Stimulated activated naive CD4-positive, alpha-beta T cell treated with Interleukin-2 at 50 U/mL for 16 hours (primary cell): Measurements from ENCODE around the gene CST7.

Source experiments
- DNase-seq: peaks from one replicate; lab custom pipeline; 2025; lab: John Stamatoyannopoulos, UW

CST7 gene

DNA sequence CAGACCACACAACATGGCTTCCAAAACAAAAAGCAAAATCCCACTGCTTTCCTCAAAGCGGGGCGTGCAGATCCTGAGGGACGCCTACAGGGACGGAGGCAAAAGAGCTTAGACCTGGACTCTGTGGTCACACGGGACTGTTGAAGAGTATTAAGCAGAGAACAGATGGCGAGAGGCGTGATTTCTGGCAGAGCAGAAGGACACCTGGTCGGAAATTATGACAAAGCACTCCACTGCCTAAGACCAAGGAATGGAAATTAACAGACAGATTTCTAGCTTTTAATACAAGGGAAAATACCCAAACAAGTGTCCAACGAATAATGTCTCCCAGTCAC lies 15.4 kb downstream of the CST7 start:
- no peak for DNase-seq

DNA sequence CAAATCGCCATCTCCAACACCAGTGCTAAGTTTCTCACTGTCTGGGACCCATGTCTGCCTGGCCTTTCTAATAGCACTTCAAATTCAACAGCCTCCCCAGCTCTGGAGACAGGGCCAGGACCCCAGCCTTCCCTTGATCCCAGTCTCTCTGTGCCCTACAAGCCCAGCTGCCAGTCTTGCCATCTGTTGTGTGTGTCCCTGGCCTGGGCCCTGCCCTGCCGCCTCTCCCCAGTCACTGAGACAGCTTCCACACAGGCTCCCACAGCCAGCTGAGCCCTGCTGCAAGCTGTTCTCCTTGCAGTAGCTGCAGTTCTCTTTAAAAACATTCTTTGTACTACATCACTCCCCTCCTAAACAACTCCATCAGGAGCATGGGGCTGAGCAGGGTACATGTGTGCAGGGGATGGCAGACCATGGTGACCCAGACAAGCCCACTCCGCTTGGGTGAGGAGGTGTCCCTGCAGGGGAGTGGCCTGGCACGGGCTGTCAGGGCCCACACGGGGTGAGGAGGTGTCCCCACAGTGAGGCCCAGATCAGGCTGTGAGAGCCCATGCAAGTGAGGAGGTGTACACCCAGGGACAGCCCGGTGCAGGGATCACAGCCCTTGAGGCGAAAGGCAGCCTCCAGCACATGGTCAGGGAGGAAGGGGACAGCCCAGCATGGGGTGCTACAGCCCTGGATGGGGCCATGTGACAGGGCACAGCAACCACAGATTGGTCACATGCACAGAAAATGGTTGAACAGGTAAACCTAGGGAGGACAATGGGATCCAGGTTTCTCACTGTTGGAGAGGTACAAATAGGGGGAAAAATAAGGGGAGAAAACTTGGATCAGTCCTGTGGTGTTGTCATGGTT lies 16.2 kb downstream of the CST7 start:
- DNase-seq = no peak

DNA sequence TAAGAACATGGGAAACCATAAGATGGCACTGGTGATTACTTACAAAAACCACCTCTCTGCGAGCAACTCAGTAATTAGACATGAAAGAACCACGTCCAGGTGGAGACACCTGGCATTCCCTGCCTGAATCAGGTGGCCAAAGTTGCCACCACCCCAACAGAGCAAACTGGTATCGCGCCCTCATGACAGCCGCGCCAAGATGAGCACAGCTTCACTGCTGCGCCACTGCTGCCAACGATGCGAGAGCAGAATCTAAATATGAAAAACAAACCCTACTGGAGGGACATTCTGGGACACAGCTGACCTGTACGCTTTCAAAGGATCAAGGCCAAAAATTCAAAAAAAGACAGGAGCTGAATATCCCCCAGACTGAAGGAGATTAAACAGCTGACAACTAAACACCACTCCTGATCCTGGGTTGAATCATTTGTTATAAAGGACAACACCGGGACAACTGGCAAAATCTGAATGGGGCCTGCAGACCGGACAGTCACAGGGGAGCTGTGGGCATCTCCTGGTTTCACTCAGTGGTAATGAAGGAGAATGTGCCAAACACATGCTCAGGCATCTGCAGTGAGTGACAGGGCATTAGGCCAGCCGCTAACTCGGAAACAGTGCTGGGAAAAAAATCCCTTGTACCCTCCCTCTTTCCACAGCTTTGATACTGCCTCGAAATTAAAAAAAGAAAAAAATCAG lies 17.4 kb downstream of the CST7 start:
- no peak for DNase-seq

DNA sequence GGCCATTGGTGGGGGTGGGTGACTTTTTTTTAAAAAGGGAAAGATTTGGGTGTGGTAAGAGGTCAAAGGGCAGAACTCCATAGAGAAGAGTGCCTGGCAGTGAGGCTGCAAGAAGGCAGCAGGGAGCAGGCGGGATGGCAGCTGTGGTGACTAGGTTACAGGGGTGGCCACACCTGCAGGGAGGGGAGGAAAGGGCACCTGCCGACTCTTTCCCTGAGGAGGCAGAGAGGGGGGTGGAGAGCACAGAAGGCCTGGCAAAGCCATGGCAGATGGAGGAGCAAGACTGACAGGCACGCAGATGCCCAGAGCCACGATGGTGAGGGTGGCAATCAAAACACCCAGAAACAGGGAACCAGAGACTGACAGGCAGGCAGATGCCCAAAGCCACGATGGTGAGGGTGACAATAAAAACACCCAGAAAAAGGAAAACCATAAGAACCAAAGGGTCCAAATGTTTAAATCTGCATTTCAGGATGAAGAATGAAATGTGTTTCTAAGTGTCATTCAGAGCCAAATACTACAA lies 19.3 kb downstream of the CST7 start:
- no peak for DNase-seq

DNA sequence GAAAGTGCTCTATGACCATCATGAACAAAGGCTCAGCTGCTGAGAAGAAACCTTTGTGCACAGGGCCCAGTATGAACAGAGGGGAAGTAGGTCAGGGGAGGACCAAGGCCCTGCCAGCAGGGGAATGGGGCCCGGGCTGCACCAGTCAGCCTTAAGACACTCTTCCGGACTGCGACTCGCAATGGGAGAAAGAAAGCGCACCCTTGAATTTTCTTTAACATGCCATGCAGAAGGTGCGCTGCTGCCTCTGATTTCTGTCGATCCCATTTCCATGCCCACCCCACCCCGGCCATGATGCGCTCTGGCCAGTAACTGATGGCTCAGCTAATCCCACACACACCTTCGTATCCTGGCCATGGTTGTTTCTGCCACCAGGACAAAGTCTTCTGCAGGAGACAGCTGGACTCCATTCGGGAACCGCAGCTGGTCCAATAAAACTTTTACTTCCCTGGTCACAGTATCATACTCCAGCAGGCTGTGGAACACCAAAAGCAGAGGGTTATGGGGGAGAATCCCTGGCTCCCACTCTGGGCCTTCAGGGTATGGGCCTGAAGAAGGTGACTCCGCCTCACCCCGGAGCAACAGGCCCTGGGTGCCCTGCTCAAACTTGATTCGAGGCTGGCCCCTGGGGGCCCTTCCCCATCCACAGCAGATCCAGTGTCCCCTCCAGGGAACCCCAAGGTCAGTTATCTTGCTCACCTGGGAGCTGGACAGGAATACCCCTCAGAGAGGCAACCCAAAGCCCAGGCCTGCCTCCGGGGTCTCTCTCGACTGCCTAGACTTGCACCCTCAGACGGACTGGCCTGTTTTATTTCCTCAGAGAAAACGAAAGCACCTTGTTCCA lies 20.3 kb downstream of the CST7 start:
- DNase-seq = no peak

DNA sequence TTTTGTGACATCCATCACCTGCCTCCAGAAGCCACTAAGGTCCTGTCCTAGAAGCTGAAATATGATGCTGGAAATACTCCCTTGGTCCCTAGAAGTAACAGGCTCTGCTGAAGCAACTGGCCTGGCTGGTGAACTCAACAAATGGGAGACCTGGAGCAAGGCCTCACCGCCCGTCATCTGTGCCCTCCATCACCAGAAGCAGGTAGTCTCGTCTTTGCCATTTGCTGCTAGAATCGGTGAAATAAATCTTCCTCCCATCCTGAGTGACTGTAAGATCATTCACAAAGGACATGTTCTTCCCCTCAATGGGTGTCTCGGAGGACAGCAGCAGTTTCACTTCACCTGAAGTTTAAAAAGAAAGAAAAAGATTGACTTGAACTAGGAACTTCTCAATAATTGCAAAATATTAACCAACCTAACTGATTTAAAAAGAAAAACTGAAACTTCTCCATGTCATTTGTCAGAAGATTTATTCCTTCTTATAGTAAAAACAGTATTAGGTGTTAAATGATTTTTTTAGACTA lies 21.0 kb downstream of the CST7 start:
- DNase-seq = no peak

DNA sequence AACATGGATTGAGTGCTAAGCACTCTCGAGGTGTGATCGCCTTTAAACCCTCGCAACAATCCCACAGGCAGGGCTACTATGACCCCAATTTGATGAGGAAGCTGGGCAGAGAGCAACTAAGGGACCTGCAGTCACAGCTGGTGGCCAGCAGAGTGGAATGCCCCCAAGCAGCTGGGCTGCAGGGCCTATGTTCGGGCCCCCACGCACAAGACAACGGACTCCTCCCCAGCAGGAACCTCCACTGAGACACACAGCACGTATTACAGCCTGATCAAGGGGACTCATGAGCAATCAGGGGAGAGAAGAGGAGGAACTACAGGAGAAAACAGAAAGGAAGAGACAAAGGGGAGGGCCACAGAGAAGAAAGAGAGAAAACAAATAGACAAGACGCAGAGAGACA lies 21.7 kb downstream of the CST7 start:
- no peak for DNase-seq

DNA sequence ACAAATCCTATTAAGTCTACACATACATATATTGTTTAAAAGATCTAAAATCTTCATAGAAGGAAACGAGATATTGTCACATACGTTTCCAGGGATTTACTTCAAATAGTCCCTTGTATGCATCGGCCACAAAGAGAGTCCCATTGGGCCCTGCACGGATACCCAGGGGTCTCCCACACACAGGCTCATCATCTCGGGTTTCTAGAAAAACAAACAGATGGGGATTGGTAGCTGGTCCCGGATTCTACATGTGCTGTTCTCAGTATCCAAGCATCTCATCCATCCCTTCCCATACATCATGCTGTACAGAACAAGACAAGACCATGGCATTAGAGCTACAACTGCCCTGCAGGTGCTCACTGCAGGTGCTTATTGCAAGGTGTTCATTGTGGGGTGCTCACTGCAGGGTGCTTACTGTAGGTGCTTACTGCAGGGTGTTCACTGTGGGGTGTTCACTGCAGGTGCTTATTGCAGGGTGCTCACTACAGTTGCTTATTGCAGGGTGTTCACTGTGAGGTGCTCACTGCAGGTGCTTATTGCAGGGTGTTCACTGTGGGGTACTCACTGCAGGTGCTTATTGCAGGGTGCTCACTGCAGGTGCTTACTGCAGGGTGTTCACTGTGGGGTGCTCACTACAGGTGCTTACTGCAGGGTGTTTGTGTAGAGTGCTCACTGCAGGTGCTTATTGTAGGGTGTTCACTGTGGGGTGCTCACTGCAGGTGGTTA lies 22.5 kb downstream of the CST7 start:
- DNase-seq = no peak

DNA sequence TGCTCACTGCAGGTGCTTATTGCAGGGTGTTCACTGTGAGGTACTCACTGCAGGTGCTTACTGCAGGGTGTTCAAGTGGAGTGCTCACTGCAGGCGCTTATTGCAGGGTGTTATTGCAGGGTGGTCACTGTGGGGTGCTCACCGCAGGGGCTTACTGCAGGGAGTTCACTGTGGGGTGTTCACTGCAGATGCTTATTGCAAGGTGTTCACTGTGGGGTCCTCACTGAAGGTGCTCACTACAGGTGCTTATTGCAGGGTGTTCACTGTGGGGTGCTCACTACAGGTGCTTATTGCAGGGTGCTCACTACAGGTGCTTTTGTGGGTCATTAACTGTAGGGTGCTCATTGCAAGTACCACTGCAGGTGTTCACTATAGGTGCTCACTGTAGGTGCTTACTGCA lies 23.3 kb downstream of the CST7 start:
- DNase-seq = no peak

DNA sequence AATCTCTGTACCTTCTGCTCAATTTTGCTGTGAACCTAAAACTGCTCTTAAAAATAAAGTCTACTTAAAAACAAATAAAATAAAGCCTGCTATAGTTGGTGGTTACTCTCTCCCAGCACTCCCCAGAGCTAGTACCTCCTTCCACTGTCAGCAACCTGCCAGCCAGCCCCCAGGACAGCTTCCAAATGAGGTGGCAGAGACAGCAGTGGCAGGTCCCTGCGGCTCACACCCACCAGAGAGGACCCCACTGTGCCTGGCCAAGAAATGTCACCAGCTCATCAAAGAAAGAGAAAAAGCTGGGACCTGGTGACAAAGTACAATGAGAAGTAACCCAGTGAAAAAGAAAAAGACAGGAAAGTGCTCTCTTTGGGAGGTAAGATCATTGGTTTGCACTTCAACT lies 28.3 kb downstream of the CST7 start:
- no peak for DNase-seq

DNA sequence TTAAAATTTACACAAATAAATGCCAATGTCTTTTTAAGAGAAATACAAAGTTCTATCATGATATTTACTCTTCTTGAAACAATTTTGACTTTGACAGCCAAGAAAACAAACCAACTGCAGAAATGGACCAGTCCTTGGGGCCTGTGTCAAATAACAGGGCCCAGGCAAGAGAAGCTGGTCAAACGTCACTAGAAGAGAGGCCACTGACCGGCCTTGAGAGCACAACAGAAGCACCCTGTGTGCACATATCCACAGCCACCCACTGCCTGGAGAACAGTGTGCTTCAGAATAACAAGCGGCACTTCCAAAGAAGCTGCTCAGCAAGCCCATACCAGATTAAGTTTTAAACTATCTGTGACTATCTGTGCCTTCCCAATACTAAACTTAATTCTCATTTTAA lies 28.7 kb downstream of the CST7 start:
- DNase-seq = no peak

DNA sequence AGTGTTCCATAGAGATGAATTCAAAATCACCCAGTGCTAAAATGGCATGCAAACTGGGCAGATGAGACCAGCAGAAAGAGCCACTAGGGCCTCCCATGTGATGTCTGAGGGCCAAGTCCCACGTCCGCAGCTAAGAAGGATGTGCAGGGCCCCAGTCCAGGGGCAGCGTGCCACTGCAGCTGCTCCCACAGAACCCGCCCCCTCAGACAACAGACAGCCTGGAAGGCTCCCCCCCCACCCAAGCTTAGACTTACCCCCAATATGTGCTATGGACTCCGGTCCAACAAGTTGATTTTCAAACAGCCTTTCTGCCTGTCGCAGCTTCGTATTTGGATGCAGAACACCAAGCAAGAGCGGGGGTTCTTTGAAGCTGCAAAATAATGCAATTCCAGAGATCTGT lies 29.4 kb downstream of the CST7 start:
- no peak for DNase-seq

DNA sequence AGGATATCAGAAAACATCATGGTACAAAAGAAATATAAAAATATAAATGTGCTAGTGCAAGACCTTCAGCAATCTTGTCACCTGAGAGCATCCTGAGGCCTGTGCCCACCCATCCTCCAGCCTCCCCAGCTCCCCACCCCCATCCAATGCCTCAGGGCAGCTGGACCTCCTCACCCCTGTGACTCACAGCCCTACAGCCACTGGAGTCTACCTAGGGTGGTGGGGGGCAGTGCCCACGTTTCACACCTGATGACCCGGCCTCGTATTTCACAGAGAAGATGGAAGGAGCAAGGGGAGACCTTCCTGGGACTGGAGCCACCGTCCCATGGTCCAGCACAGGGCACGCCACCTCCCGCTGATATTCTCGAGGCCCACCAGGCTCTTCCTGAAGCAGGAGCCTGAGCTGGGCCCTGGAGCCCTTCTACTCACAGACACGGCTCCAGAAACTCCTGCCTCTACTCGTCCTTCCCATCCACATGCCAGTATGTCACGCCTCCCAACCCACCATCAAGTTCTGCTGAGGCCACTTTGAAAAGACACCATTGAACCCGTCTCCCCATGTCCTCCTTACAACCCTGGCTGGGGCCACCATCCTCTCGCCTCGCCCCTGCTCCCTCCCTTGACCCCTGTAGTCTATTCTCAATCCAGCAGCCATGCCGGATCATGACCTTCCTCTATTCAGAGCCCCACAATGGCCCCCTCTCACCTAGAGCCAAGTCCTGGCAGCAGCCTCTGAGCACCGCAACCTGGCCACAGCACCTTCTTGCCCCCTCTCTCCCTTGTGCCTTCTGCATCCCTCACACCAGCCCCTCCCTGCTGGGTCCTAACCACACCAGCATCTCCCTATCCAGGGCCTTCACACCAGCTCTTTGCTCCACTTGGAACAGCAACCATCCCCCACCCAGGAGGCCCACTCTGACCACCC lies 30.2 kb downstream of the CST7 start:
- no peak for DNase-seq

DNA sequence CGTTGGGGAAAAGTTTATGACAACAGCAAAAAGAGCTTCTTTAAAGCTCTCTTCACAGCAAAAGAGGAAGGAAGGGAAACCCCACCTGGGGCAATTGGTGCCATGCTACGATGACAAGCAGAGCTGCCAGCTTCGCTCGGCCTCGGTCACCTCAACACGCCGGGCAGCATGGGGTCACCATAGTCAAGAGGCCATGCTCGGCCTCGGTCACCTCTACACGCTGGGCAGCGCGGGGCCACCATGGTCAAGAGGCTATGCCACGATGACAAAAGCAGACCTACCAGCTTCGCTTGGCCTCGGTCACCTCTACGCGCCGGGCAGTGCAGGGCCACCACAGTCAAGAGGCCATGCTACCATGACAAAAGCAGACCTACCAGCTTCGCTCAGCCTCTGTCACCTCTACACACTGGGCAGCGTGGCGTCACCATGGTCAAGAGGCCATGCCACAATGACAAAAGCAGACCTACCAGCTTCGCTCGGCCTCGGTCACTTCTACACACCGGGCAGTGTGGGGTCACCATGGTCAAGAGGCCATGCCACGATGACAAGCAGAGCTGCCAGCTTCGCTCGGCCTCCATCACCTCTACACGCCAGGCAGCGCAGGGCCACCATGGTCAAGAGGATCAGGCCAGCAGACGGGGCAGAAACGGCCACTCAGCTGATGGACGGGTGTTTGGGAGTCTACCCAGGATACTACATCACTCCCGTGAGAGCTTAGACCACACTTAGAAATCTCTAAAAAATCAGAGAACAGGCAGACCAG lies 31.4 kb downstream of the CST7 start:
- DNase-seq = no peak

DNA sequence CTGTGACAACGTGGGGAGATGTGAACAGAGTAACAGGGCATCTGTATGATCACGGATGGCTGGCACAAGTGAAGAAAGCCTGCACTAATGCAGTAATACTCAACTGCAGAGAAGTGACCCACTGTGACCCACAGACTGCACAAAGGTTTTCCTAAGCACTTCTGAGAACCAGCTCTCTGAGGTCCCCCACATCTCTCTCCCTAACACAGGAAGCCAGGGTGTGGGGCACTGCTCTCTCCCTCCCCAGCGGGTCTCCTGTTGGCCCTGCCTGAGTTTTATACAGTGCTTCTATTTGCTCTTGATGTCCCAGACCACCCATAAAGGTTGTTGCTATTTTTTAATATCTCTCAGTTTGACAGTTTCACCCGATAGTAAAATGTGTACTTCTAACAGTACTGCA lies 32.2 kb downstream of the CST7 start:
- DNase-seq = no peak

DNA sequence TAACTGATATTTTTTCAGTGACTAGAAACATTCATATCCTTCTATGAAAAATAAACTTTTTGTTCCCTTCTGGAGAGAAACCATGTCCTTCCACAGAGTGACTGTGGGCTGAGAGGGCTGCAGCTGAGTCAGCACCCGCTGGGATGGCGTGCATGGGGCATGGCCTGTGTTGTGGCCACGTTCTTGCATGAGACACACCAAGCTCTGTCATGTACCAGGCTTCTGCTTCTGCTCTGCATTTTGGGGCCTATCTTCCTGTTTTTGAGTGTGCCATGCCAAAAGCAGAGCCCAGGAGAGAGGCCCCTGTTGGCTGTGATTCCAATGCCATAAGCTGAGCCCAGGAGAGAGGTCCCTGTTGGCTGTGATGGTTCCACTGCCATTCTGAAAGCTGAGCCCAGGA lies 32.7 kb downstream of the CST7 start:
- no peak for DNase-seq

DNA sequence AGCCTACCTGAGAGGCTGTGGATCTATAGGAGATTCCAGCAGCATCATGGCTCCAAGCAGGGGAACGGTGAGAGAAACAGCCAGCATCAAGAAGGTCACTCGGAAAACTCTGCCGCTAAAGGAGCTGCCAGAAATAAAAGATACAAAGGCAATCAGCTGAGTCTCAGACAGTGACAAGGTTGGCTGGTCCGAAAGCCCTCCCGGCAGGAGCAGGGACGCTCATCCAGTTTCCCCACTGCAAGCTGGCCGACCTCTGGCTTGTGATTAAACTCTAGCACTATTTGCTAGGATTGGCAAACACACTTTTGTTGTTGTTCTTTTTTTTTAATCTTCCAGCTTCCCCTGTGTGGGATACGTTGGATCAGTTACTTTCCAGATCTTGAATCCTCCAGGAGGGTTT lies 34.8 kb downstream of the CST7 start:
- DNase-seq = no peak

DNA sequence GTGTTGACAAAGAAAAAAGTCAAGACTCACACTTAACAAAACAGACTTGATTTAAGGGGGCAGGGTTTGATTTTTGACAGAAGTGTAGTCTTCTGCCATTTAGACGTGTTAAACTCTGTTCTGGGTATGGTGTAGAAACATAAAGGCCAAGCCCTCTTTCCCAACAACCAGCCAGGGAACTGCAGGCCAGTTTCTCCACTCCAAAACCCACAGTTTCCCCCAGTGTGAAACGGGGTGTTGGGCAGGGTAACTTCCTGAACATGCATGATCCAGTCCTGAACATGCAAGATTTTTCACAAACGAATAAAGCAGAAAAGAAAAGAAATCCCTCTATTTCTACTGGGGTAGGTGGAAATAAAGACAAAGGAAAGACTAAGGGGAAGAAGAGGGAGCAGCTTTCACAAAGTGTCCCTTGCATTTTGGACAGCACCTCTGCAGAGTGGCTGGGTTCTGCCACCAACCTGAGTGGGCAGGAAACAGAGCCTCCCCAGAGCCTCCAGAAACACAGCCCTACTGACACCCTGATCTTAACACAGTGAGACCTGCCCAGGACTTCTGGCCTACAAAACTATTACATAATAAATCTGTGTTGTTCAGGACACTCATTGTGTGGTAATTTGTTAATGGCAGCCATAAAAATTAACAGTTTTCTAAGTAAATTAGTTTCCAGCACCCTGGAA lies 36.0 kb downstream of the CST7 start:
- no peak for DNase-seq

DNA sequence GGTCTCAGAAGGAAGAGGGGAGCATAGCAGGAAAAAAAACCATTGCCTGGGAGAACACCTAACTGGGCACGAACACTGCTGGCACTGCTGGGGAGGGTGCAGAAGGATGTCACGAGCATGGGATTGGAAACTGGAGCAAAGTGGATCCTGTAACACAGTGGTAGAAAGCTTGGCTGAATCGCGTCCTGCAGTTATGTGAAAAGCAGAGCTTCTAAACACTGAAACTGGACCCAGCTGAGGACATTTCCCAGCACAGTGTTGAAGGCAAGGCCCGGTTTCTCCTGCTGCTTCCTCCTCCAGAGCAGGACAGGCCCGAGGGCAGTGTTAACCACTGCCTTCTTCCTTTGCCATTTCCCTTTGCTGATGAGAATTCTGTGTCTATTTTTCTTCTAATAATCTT lies 36.7 kb downstream of the CST7 start:
- no peak for DNase-seq
